Measurements from ENCODE around the gene GADL1.

Gene GADL1

DNA sequence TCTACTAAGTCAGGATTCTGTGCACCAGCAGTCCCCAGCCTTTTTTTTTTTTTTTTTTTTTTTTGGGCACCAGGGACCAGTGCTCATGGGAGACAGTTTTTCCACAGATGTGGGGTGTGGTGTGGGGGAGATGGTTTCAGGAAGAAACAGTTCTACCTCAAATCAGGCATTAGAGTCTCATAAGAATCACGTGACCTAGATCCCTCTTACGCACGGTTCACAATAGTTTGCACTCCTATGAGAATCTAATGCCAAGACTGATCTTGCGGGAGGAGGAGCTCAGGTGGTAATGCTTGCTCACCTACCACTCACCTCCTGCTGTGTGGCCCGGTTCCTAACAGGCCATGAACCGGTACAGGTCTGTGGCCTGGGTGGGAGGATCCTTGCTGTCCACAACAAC lies 88.8 kb downstream of the GADL1 start:
- DNase-seq, result no peak

DNA sequence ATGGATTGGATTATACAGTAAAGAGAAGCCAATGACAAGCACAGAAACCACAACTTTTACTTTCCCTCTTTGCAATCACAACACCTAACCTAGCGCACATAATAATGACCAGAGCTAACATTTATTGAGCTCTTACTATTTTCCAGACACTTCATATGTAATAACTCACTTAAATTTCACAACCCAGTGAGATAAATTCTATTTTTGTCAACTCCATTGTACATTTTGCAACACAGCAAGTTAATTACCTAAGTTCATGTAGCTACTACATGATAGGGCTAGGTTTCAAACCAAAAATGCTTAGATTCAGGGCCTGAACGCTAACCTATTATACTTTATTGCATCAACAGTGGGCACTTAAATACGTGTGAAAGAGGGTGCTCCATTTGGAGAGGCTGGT lies 89.5 kb downstream of the GADL1 start:
- no peak for DNase-seq

DNA sequence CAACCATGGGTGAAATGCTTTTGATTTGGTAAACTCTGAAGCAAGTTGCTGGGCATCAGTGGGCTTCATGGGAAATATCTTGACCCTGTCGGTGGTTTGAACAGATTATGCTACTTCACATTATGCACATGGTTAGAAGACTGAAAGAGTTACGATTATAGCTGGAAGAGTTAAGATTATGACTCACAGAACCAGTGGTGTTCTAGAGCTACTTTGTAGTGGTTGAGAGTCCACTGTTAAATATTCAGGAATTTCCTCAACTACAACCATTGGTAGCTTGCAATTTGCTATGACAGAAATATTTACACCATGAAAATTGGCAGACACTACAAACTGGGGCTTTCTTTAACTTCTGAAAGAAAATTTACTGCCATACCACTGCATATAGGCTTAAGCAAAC lies 99.3 kb downstream of the GADL1 start:
- DNase-seq, result no peak

GRCh38 chr3:30793740-30794139 lies 100.7 kb downstream of the GADL1 start:
- no peak for DNase-seq

DNA sequence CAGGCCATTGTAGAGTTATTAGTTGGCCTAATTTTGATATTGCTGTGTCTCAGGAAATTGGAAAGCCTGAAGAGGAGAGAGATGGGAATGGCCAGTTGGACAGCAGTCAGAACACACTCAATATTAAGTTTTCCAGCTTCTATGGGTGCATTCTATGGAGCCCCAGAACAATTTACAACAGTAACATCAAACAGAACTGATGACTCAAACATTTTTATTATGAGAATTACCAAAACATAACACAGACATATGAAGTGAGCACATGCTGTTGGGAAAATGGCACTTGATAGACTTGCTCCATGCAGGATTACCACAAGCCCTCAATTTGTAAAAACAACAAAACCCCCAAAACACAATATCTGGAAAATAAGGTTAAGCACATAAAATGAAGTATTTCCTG lies 104.3 kb downstream of the GADL1 start:
- DNase-seq, result no peak

DNA sequence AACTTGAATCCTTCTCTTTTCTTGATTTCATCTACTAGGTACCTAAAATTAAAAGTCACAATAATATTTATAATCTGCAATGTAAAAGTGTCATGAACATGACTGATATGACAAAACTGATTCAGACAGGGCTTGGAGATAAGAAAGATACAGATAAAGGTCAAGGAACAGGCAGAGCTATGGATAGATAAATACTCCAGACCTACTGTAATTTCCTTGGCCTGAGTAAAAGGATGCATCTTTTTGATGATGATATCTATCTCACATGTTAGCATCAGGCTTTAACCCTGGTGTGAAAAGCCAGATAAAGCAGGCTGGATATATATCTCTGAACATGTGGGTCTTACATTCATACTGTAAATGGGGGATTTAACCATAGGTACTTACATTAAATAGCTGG lies 108.1 kb downstream of the GADL1 start:
- DNase-seq, result no peak

DNA sequence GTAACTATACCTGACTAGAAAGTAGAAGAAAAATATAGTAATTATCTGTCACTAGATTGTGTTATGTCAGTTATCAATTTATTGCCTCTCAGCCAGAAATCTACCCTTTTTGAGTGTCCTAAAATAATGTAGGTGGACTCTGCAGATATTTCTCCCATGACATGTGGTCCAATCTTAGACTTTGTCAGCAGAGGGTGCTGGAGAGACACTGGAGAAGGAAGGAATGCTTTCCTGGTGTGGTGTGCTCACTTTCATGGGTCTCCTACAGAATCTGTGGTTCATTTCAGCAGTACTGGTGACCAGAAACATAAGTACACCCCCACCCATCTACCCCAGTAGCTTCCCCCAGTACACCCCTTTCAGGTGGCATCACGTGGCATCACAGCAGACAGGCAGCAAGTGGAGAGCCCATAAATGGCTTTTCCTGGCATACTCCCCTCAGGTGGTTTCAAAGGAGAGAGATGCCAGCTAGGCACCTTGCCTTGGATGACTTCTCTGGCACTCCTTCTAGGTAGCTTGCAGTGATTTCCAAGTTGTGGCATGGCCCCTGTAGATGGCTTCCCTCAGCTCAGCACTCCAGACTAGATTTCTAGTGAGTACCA lies 114.7 kb downstream of the GADL1 start:
- DNase-seq, result no peak

DNA sequence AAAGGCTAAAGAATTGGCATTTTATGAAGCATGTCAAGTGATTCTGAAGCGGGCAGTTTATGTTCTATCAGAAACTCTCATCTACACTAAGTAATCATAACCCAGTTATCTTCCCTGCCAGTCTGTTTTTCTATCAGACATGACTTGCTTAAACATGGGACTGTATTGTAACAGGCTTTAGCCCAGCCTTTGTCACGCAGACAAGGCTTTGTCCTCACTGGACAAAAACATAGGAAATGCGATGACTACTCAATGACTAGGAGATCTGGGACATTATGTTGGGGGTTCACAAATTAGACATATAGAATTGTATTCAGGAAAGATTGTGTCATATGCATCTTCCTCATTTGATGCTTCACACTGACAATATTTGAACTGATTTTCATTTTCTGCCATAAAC lies 115.5 kb downstream of the GADL1 start:
- DNase-seq, result no peak

- DNase-seq, result no peak
Measured at GRCh38 chr3:30777426-30778113, 116.9 kb downstream of the GADL1 start.

DNA sequence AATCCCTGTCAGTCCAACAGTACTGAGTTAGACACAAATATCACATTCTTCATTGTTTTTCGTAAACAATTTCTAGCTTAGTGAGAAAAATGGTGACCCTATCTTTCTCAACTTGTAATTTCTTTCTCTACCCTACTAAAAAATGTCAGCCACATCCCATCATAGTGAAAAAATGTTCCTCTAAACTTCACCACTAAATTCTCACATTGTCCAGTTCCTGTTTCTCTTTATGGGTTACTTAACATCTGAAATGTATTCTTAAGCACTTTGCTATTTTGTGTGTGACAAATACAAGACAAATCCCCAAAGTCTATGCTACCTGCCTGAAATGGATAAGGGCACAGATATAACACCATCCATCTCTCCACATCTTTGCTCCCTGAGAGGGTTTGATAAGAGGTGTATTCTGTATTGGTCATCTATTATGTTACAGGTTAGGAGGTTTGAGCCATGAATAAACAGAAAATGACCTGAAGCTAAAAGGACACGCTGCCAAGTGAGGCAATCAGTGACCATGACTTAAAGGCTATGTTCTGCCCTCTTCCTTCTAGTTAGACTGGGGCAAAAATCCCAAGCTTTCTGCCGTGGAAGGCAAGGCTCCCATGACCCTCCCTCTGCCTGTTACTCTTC lies 118.2 kb downstream of the GADL1 start:
- no peak for DNase-seq

GRCh38 chr3:30775040-30775439 lies 119.4 kb downstream of the GADL1 start:
- DNase-seq, result peak; percentile 3

GRCh38 chr3:30774062-30774461 lies 120.4 kb downstream of the GADL1 start:
- DNase-seq, result no peak

DNA sequence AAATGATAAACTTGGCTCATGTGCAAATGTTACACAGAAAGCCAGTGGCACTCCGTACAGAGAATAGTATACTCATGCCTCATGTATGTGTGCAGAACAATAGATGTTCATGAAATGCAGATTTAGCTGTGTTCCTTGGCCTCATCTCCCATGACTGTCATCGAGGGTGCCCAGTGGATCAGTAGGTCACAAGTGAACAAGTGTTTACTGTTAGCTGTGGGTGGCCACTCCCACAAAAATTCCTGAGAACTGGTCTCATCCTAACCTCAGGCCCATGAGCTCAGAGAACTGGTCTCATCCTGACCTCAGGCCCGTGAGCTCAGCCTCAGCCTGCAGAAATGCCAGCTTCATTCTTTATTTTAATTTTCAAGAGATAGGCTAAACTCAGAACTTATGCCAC lies 124.1 kb downstream of the GADL1 start:
- no peak for DNase-seq

- peak; percentile 45 for DNase-seq
Measured at GRCh38 chr3:30768703-30769550, 125.5 kb downstream of the GADL1 start.

- no peak for DNase-seq
Measured at GRCh38 chr3:30768046-30768445, 126.4 kb downstream of the GADL1 start.

GRCh38 chr3:30766522-30766921 lies 127.9 kb downstream of the GADL1 start:
- no peak for DNase-seq

GRCh38 chr3:30764891-30765290 lies 129.6 kb downstream of the GADL1 start:
- no peak for DNase-seq

DNA sequence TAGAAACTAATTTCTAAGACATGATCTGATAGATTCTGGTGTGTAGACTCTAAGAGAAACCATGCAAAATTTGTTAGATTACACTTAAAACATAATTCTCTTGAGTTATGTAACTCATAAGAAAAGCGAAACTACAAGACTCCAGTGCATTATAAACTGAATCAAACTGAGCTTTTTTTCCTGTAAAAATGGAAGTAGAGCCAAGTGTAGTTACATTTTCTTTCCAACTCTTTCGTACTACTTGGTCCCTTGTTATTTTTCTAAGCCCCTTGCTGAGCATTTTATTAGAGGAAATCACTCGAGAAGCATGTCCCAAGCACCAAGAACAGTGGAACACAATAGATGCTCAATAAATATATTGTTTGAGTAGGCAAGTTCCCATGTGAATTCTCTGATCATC lies 130.2 kb downstream of the GADL1 start:
- no peak for DNase-seq

DNA sequence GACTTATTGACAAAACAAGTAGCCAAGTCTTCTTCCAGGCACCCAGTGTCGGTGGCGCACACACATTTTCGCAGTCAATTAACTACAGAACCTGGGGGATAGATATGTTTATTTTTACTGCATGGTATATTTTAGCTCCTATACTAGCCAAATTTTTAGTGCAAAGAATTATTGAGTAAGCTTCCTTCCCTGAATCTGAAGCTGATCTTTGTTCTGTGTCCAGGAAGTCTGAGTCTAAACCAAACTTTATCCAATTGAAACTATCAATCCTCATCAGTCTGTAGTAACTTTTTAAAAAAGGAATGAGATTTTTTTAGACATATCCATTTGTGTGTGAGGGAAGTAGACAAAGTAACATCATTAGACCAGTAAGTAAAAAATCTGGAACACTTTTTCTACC lies 133.1 kb downstream of the GADL1 start:
- no peak for DNase-seq

GRCh38 chr3:30760737-30761136 lies 133.7 kb downstream of the GADL1 start:
- no peak for DNase-seq

DNA sequence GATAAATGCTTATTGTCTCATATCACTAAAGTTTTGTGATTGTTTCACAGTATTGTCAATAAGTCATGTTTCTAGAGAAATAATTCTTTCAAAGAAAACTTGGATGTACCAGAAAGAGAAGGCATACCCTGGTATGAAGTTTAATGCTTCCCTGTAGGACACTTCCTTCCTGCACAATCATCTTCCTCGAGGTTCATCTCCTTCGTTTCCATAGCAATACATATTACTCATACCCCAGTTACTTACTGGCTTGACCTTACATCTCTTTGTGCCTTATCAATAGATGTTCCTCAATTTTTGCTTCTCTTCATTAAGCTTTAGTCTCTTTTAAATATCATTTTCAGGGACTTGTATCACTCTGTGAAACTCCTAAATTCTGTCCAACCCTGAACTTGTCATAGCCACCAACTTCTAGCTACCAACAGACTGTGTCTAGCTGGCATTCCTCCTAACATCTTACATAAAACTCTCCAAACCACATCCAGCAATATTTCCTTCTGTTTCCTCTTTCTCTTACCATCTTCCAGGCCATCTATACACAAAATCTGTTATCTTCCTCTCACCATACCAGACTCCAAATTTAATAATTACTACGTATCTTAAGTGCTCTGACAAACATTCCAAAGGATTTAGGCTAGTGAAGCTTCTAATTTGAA lies 134.3 kb downstream of the GADL1 start:
- no peak for DNase-seq

DNA sequence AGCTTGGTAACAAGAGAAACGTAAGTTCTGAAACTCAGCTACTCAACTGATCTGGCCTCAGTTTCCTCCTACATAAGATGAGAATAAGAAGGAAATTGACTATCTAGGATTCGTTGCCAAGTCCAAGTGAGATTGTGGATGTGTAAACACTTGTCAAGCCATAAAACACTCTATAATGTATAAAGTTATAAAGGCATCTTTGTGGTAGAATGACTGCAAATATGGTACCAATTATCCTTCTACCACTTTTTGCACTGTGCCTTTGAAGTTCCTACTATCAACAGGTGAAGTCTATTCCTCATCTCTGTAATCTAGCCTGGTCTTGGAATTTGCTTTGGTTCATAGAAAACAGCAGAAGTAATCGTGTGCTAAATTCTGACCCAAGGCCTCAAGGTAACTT lies 138.2 kb downstream of the GADL1 start:
- DNase-seq, result no peak

DNA sequence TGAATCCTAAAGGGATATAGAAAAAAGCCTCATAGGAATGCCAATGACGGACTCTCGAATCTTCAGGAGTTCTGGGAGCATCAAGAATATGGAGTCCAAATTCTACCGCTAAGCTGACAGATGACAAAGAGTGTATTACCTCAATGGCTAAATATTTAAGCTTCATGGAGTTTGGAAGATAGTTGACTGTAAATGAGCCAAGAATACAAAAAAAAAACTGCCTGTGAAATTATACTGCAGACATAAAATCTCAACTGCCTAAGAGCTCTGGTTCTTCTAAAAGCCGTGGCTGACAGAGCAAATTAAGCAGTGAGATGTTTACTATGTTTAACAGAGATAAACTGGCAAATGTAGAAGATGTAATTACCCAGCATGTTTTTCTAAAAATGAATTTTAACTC lies 140.0 kb downstream of the GADL1 start:
- no peak for DNase-seq
